ENCODE measurements around the gene CHRNA7.

Gene CHRNA7

DNA sequence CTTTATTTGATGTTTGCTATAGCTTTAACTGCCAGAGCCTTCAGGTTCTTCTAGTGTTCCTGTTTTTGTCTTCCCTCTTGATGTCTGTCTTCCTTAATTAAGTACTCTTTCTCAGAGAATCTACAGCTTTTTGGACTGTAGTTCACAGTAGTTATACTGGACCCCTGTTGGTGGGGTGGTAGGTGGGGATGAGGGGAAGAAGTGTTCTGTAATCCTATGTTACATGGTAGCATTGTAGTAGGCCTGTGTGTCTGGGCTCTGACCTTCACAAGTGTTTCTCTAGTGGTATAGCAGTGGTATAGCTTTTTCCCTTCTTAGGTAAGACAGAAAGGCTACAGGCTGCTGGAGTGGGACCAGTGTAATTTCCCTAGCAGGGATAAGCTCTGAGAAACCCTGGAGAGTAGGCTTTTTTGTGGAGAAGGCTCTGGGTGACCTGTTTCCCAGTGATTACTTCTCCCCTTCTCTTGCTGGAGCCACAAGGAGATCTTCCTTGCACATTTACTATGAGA is 59.6 kb downstream of the CHRNA7 start:
- no peak for DNase-seq (ENCODE audit: low spot score)

DNA sequence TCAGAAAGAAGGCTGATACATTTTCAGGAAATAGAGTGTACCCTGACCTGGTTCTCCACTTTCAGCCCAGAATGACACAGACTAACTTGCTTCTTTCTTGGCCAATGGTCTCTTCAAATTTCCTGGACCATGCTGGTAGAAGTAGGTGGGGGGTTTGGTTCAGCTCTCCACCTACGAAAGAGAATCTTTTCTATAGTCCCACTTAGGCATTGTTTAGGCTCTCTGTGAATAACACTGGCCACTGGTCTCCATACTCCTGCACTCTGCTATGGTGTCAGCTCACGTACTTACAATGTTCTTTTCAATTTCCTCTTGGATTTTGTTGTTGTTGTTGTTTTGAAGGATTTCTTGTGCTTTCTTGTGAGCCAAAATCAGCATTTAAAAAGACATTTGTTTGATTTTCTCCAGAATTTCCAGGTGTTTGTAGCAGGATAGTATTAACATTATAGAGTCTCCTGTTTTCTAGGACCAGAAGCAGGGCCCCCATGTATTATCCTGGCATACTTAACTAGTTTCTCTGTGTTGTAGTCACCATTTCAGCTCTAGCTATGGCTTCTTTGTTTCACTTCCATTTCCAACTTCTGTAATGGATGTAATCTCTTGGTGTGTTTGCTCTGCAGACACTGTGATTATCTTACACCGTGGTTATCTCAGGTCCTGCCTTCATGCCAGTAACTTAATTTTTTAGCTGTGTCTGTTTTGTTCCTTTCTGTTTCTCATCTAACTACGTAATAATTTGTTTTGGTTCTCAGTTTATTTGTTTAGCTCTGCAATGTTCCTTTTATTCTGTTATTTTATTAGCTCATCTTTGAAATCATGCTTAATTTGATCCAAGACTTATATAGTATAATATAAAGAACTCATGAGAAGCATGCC is 61.4 kb downstream of the CHRNA7 start:
- DNase-seq (ENCODE audit: low spot score) = no peak

DNA sequence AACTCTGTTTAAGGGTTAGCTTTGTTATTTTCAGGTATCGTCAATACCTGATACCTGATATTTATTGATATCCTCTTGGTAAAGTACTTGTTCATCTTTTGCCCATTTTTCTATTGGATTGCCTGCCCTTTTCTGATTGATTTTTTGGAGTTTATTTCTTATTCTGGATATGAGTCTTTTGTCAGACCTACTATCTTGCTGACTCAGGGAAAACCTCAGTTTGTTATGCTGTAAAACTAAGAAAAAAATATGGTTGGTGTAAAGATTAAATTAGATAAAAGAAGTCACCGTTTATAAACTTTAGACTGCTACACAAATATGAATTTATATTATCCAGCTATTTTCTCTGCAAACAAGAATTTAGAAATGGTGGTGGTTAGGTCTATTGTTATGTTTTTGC is 65.9 kb downstream of the CHRNA7 start:
- DNase-seq (ENCODE audit: low spot score) = no peak

DNA sequence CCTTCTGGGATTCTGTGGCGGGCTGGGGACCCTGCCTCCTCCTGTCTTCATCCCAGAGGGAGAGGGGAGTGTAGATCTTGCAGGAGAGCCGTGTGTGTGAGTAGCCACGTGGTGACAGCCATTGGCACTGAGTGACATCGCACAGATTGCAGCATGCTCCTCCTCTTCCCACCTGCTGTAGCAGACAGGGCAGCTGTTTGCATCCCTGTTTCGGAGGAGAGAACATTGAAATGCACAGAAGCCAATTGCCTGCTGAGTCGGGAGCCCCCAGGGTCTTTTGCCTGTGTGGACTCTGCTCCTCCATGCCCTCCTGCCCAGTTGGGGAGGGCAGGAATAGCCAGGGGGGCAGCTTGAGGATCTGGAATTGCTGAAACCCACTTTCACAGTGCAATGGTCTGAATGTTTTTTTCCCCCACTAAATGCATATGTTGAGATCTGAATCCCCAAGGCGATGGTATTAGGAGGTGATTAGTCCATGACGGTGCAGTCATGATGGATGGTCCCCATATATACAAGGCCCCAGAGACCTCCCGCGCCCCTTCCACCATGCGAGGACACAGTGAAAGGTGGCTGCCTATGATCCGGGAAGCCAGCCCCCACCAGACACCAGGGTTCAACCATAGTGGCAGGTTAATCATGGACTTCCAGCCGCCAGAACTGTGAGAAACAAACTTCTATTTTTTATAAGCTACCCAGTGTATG is 66.8 kb downstream of the CHRNA7 start:
- DNase-seq (ENCODE audit: low spot score) = no peak

DNA sequence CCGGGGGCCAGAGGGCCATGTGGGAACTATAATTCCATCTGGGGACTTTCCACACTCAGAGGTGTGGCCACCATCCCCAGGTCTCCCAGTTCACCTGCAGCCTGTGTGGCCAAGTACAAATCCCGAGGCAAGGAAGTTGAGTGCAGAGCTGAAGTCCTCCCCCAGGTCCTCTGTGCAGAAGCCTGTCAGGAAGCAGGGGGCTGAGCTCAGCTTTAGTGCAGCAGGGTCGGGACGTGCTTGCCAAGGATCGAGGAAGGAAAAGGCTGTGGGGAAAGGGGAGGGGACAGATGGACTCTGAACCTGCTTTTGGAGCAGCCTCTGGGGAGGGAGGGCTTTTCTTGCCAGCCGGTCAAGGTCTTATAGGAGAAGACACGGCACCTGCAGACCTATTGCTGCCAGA is 67.7 kb downstream of the CHRNA7 start:
- no peak for DNase-seq (ENCODE audit: low spot score)

DNA sequence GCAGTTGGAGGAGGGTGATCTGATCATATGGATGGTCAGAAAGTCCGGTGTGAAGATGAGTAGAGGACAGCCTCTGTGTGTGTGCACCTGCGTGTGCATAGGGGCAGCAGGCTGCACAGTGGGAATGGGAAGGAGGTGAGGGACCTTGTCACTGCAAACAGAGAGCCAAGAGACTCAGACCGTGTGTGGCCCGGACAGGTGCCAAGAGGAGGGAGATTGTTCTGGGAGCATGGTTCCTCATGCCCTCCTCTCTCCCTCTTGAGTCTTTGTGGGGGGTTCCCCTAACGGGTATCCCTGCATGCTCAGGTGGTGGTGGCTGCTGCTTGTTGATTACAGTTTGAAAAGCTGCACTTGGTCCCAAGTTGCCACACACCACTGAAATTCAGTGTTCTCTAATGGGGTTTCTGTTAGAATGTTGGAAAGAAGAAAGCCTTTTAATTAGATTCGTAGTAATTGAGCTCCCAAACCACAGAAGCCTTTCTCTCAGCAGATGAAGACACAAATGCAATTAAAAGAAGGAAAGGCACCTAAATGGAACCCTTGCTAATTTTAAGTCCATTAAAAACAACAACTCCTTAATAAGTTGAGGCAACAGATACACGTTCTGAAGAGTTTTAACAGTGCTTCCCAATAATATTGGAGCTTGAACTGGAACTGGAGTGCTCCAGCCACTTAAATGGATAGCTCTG is 68.9 kb downstream of the CHRNA7 start:
- DNase-seq (ENCODE audit: low spot score) = no peak

DNA sequence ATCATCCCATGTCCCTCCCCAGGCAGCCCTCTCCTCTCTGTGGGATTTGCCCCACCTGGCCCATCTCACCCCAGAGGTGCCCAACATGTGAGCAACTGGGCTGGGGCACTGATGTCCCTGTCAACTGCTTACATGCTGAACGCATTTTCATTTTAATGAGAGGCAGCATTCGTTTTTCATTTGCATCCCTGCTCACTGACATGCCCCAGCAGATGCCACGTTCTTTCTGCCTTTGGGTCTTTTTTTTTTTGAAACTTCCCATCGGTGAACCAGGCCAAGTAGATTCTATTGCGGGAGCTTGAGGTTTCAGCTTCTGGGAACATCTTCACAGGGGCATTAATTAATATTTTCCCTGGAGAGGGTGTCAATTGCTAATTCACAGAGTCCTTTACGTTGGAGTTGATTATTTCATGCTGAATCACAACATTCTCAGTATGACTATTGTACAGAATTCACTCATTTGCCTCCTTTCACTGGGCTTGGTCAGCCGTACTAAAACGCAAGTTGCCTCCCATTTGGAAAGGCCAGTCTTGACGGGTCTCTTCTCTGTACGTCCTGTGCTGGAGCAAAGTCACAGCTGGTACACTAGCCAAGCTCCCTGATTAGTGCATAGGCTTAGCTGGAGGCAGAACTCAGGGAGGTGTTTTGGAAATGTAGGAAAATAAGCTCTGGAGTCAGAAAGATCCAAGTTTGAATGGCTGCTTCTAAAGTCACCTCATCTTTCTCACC is 69.8 kb downstream of the CHRNA7 start:
- DNase-seq (ENCODE audit: low spot score) = peak; percentile 11

DNA sequence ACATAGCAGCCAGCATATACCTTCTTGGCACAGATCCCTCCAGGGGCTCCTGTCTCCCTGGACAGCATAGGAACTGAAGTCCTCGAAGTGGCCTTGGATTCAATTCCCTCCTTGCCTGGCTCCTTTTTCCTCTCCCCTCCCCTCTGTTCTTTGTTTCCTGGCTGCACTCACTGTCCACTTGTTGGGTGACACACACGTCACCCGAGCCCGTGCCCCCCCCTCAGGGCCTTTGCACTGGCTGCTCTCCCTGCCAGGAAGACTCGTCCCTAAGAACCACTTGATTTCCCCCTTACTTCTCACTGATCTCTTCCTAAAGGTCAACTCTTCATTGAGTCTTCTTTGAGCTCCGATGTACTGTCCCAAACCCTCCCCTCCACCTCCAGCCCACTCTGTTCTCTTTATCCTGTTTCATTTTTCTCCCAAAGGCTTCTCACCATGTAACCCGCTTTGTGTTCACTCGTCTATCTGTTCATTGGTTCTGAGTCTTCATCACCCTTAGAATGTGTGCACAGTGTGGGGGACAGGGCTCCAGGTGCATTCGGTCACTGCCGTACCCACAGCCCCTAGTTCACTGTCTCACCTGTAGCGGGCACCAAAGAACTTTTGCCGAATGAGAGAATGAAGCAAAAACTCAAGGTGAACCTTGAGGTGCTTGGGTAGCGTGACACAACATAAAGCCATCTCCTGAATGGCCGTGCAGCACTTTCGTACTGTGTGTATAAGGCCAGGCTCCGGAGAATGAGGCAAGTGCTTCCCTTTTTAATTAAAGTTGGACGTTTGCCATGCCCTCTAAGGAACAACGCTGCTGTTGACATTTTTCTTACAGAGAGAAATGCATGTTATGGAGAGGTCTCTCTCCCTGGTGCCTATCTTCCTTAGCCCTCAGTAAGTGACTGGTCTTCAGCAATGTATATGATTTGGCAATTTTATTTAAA is 74.0 kb downstream of the CHRNA7 start:
- DNase-seq (ENCODE audit: low spot score) = no peak

DNA sequence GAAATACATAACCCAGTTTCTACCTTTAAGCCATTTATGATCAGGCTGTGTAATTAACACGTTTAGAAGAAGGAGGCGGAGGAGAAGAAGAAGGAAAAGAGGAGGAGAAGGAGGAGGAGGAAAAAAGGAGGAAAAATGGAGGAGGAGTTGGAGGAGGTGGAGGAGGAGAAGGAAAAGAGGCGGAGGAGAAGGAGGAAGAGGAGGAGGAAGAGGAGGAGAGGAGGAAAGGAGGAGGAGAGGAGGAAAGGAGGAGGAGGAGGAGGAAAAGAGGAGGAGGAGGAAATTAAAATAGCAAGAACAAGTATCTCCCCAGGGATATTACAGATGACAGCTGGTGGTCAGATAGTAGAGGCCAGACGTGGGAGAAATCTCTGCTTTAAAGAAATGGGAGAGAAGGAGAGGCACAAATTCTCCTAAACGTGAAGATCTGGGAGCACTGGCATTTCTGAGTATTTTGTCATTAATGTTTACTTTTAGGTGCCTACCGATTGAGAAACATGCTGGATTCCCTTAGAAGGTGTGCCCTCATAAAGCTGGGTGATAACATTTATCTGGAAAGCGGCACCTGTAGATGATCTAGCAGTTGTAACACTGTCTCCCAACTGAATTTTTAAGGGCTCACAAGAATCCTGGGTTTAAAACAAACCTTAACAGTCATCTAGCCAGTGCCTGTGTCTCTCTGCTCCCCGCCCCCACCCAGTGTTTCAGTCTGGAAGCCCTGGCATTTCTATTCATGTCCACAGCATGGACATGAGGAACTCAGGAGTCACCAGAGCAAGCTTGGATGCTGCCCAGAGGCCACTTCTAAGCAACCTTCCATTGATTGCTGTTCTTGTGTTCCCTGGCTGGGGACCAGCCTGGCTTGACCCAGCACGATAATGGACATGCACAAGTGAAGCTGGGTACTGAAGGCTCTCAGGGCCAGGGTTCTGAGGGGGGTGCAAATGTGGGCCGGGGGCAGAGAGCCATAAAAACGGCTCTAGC is 75.2 kb downstream of the CHRNA7 start:
- DNase-seq (ENCODE audit: low spot score) = no peak

DNA sequence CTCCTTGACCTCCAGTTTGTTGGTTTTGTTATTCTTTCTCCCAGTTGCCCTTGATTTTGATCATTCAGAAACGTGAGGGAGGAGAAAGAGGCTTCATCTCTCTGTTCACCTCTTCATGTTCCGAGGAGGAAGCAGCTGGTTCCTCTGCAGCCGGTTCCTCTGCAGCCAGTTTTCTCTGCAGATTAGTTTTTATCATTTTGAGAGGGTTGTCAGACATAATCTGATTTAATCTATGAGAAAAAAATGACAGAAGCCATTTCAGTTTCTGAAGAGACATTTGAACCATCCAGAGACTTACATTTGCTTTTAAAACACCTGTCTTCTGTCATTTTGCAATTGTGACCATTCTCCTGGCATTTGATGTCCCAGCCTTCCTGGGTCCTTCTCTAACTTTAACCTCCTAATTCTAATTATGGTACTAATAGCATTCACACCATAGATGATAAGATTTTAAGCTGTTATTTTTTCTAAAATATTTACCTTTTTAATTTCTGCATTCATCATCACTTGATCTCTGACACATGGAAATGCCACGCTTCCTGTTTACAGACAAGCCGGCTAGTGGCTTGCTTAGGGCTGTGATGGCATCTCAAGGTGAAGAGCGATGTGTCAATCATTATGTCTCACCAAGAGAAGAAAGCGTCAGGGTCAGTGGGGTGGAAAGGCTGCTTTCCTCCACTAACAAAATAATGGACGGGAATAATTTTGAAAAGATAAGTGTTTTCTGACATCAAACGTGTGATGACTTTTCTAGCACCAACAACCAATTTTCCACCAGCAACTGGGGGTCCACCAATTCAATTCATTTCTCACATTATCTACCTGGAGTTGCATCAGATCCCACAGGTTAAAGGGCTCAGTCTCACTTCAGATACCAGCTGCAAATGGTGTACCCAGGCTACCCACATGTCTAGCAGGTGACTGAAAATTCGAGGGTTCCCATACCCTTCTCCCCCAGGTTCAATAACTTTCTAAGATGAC is 76.4 kb downstream of the CHRNA7 start:
- DNase-seq (ENCODE audit: low spot score) = no peak

DNA sequence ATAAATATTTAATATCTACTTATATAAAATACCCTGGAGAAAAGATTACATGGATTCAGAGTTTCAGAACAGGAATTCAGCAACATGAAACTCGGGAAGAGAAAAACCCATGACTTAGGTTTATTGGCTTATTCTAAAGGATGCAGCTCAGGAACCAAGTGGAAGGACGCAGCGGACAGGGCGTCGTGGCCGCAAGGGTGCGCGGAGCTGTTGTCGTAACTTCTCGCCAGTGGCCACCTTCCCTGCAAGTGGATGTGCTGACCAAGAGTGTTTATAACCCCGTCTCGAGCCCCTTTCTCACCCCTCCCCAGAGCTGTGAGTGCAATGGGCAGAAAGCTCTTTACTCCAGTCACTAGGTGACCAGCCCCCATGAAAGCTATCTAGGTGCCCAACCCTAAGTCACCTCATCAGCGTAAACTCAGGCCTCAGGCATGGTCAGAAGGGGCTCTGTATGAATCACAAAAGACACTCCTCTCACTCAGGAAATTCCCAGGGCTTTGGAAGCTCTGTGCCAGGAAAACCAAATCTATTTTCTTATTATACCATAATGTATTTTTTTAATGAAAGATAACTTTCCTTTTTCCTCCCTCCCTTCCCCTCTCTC is 77.3 kb downstream of the CHRNA7 start:
- DNase-seq (ENCODE audit: low spot score) = no peak

DNA sequence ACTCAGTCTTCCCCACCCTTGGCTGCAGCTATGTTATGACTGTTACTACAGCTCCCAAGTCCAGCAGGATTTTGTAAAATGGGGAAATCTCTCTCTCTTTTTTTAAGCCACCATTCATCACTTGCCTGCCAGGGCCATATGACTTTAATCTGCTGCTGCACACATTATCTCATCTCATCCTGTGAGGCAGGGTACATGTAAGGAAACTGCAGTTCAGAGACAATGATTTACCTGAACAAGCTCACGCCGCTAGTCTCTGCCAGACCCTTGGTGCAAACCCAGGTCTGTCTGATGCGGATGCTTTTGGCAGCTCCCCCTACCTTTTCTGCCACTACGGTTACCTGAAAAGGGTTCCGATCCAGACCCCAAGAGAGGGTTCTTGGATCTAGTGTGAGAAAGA is 78.3 kb downstream of the CHRNA7 start:
- DNase-seq (ENCODE audit: low spot score) = no peak

DNA sequence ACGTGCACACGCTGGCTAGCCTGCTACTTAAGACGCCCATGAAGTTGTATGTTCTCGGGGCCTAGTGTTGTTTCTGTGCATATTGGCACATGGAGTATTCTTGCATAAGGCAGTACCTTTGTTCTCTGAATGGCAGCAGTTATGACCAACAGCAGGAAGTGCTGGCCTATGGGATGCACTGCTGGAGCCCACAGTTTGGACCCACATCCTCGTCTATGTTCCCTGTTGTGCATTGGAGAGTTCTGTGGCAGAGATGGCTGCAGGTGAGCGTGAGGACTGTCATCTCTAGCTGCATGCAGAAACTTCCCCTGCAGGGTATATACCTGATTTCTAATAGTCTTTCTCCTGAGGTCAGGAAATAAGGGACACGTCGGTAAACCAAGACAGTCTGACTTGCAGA is 81.8 kb downstream of the CHRNA7 start:
- no peak for DNase-seq (ENCODE audit: low spot score)

DNA sequence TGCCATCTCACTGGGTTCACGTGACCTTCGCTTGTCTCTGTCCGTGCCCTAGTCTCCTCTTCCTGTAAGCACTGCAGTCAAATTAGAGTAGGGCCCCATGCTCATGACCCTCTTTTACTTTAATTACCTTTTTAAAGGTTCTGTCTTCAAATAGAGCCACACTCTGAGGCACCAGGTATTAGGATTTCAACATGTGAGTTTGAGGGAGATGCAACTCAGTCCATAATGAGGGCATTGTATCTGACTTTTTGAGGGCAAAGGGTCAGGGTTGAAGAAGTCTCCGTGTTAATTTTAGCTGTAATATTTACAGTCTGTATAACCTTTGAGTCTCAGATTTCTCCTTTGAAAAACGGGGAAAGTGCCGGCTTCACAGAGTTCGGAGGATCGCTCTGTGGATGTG is 82.9 kb downstream of the CHRNA7 start:
- DNase-seq (ENCODE audit: low spot score) = no peak

DNA sequence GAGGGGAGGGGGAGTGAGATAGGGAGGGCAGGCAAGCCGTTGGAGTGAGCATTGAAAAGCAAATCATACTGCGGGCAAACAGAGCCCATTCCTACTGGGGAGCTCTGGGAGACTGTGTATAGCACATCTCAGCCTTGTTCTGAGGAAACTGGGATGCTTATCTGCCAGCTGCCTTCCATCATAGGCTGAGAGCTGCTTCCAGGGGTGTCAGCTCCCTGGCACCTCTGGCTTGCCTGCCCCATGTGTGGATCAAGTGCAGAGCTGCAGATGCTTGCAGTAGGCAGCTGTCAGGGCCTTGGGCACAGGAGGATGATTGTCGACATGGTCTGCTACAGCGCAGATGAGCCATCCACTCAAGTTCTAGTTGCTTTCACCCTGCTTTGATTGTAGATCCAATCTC is 86.8 kb downstream of the CHRNA7 start:
- no peak for DNase-seq (ENCODE audit: low spot score)

DNA sequence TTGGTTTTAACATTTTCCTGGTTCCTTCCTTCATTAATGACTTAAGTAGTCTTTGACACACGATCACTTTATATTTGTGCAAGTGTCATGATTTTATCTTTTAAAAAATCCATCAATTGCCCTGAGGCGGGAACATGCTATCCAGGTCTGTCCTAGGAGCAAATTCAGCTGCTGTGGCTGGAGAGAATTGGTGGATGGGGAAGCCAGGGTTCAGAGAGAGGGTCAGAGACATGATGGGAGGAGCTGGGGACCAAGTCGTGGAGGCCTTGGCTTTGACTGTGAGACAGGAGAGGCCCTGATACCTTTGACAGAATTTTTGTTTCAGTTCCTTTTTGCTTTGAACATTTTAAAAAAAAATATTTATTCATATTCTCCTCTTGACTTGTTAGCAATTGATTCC is 89.0 kb downstream of the CHRNA7 start:
- no peak for DNase-seq (ENCODE audit: low spot score)

DNA sequence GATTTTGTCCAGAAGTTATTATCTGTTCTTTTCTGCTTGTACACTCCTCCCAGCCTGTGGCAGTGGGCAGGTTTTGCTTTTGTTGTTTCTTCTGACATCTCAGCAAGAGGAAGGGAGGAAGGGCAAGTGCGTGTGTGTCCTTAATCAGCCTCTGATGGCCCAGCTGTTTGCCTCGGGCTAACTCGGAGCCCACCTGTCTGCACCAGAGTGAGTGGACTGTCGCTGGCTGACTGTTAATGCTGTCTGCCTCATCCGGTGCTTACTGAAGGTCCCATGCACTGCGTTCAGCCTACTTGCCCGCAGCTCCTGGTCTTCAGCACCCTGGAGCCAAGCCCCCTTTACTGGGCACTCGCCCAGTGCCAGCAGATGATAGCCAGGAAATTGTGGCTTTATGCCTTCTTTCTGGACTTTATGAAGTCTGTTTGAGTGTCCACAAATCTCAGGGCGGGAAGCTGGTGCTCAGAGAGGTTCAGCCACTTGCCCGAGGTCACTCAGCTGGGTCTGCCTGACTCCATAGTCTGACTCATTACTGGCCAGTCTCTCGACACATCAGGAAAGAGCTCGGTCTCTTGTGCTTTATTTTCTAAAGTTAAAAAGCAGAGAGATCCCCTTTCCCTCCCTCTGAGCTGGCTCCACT is 89.5 kb downstream of the CHRNA7 start:
- no peak for DNase-seq (ENCODE audit: low spot score)

All from activated CD4-positive, alpha-beta T cell treated with anti-CD3 and anti-CD28 coated beads, Interleukin-2, Interleukin-4, amounts not matched to agents 100 ng/mL and 50 ng/mL, durations not matched to agents 16 hours and 8 hours (primary cell).